IPS DF 6.9 (cell line): ENCODE results near the gene SMYD3.

Source experiments
- DNase-seq: peaks from one replicate; pipeline ENCODE4 v3.0.0-alpha.2; 2013; ENCODE audit warnings: low read depth, low spot score
- H3K27ac ChIP-seq: one replicate; pipeline ENCODE4 v1.5.1; 2013; ENCODE audit warnings: low read length, control low read depth
- H3K27me3 ChIP-seq: 2 replicates; pipeline ENCODE4 v1.6.1; 2013; ENCODE audit warnings: mild to moderate bottlenecking, low read length; ENCODE audit not compliant: control insufficient read depth, insufficient read depth
- H3K36me3 ChIP-seq: 2 replicates; pipeline ENCODE4 v1.6.1; 2013; ENCODE audit warnings: low read length; ENCODE audit not compliant: control insufficient read depth, insufficient read depth
- H3K4me1 ChIP-seq: 2 replicates; pipeline ENCODE4 v1.6.1; 2013; ENCODE audit warnings: low read length; ENCODE audit not compliant: control insufficient read depth, insufficient read depth
- H3K4me3 ChIP-seq: 2 replicates; pipeline ENCODE4 v1.5.1; 2013; ENCODE audit warnings: mild to moderate bottlenecking, low read length
- H3K9me3 ChIP-seq: 2 replicates; pipeline ENCODE4 v1.6.1; 2013; ENCODE audit warnings: low read length, inconsistent platforms; ENCODE audit not compliant: control insufficient read depth, insufficient read depth
- WGBS: extraction: QIAGEN DNeasy Blood & Tissue Kit; methylation state at CpG from one replicate; pipeline ENCODE4 v1.1.7; 2013; ENCODE audit warnings: mixed read lengths, missing lambda C conversion rate; ENCODE audit not compliant: insufficient read length, insufficient coverage; 5-methylcytosine and 5-hydroxymethylcytosine counted together

The SMYD3 gene

DNA sequence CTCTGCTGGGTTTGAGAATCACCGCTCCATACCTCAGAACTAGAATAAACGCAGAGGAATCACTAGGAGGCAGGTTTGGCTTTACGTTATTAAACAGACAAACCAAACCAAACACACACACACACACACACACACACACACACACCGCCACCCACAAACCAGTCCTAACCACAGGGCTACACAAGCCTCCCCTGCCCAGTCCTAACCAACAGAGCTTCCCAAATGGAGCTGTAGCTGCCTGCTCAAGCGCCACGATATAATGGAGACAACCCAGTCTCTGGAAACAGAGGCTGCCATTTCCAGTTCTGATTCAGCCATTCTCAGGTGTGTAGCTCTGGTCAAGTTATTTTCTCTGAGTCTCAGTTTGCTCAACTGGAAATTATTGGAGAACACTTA lies 519.1 kb downstream of the SMYD3 start:
- no peak overlapping the region for H3K27ac ChIP-seq
- no peak for DNase-seq

GRCh38 chr1:245987577-245987976 lies 519.5 kb downstream of the SMYD3 start:
- WGBS: 100% methylated on average over 1 of the region's 6 CpGs
- Histone ChIP-seq H3K36me3 (no peaks in the 10 kb centered on the region), H3K27me3 (no peaks in the 10 kb centered on the region), H3K9me3 (no peaks in the 10 kb centered on the region), H3K4me3 (no peak overlapping the region), H3K4me1 (no peaks in the 10 kb centered on the region), H3K27ac (no peak overlapping the region)
- no peak for DNase-seq

More for the DNA sequence above, 519.1 kb downstream of the SMYD3 start:
- no peaks in the 10 kb centered on the region for H3K4me1 ChIP-seq
- WGBS: no CpG with 5 or more reads among the region's 6 CpGs
- no peaks in the 10 kb centered on the region for H3K27me3 ChIP-seq
- no peaks in the 10 kb centered on the region for H3K9me3 ChIP-seq
- H3K36me3 ChIP-seq: no peaks in the 10 kb centered on the region
- no peak overlapping the region for H3K4me3 ChIP-seq

DNA sequence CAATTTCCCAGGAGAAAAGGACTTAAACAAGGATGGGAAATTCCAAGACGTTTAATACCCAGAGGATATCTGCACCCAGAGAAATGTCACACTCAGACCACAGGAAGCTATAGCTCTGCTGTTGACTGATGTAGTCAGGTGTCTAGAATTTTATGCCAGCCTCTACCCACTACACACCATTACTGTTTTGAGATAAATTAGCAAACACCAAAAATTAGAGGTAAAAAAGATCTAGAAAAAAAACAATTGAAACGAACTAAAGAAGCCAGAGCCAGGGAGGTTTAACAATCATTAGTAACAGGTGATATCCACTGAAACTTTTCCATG lies 519.9 kb downstream of the SMYD3 start:
- DNase-seq: no peak
- WGBS: no CpG with 5 or more reads among the region's 2 CpGs
- Histone ChIP-seq H3K36me3 (no peaks in the 10 kb centered on the region), H3K9me3 (no peaks in the 10 kb centered on the region), H3K4me3 (no peak overlapping the region), H3K4me1 (no peaks in the 10 kb centered on the region), H3K27me3 (no peaks in the 10 kb centered on the region), H3K27ac (no peak overlapping the region)

DNA sequence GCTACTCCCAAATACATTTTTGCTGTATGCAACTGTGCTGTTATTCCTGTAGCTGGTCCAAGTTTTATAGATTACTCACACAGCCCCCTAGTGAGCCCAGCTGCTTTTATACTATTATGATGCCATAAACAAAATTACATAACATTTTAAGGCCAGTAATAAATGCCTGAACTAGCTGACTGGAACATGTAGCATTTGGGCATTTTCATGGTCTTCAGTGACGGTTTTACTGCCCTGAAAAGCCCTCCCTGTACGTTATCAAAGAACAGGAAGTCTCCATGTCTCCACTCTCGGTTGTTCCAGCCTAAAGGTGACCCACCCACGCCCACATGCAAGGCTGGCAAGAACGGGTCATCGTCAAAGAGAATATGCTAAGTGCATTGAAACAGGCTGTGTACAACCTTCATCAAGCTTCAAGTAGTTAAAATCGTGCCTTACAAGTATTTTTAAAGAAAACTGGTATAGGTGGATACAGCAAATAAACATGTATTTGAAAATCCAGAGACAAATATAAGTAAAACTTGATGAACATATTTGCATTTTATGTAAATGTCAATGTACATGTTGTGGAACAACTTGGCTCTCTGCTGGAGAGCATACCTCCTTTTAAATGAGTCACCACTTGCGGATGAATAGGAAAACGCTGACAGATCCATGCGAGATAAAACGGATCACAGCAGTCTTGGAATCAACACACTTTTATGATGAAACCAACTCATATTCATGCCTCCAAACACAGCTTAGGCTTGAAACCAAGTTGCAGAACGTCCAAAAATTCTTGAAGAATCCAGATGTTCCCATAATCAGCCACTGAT lies 520.5 kb downstream of the SMYD3 start:
- Histone ChIP-seq H3K4me3 (no peak overlapping the region), H3K27ac (no peak overlapping the region)
- no peak for DNase-seq

DNA sequence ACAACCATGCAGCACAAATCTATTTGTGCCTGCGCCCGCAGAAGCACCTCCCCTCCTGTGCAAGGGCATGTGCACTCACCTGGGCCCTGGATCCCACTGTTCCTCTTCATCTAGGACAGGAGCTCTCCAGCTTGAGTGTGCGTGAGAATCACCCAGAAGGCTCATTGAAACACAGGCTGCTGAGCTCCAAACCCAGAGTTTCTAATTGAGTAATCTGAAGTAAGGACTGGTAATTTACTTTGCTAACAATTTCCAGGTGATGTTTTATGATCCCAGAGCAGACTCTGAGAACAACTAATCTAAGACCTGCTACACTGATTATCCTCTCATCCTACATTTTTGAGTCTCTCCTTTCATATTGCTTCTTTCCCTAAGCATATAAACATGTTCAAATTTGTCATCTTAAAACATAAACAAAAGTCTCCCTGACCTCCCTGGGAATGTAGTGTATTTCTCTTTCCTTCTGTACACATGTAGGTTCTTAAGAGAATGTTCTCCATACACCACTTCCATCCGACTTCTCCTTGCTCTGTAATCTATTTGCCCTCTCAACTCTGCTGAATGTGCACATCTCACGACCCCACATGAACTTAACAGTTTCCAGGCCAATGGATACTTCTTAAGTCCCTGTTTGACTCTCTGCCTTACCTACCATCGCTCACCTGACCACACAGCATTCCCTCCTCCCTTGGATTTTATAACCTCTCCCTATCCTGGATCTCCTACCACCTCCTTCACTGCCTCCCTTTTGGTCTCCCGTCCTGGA lies 522.5 kb downstream of the SMYD3 start:
- H3K9me3 ChIP-seq: no peaks in the 10 kb centered on the region
- H3K36me3 ChIP-seq: no peaks in the 10 kb centered on the region
- no peak for DNase-seq
- H3K27me3 ChIP-seq: no peaks in the 10 kb centered on the region
- no peak overlapping the region for H3K4me3 ChIP-seq
- no CpG with 5 or more reads among the region's 7 CpGs for WGBS
- H3K27ac ChIP-seq: no peak overlapping the region
- no peaks in the 10 kb centered on the region for H3K4me1 ChIP-seq

More for the DNA sequence above, 520.5 kb downstream of the SMYD3 start:
- Histone ChIP-seq H3K27me3 (no peaks in the 10 kb centered on the region), H3K4me1 (no peaks in the 10 kb centered on the region), H3K9me3 (no peaks in the 10 kb centered on the region), H3K36me3 (no peaks in the 10 kb centered on the region)
- no CpG with 5 or more reads among the region's 12 CpGs for WGBS

DNA sequence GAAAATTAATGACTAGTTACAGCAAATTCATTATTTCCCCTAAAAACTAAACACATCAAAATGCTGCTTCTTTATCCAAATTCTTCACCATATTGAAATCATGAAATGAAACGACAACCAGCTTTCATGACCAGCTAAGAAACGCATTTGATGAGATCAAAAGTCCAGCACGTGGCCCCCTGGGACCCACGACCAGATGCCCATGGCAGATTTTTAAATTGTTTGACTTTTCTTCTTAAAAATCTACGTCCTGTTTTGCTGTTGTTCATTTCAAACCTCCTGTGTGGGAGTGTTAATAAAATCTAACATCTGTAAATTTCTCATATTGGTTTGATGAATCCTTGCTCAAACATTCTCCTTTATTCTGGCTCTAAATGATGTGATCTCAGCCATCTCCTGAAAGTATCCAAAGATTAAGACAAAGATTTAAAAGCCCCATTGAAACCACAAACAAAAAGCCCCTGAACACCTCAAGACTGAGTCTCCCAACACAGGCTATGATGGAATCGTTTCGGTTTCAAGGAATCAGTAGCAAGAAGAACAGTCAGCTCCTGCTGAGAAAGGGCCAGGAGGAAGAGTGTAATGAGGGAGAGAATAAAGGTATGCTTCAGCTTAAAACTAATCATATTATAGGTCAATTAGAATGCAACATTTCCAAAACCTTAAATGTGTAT lies 523.6 kb downstream of the SMYD3 start:
- WGBS: no CpG with 5 or more reads among the region's 7 CpGs

GRCh38 chr1:245979589-245979988 lies 527.5 kb downstream of the SMYD3 start:
- no peak for DNase-seq
- Histone ChIP-seq H3K27ac (no peak overlapping the region), H3K9me3 (no peaks in the 10 kb centered on the region), H3K27me3 (no peaks in the 10 kb centered on the region), H3K4me3 (no peak overlapping the region), H3K4me1 (no peaks in the 10 kb centered on the region), H3K36me3 (no peaks in the 10 kb centered on the region)
- no CpG with 5 or more reads among the region's 9 CpGs for WGBS

More for the DNA sequence above, 523.6 kb downstream of the SMYD3 start:
- no peak overlapping the region for H3K4me3 ChIP-seq
- DNase-seq: no peak
- no peaks in the 10 kb centered on the region for H3K4me1 ChIP-seq
- no peak overlapping the region for H3K27ac ChIP-seq
- H3K27me3 ChIP-seq: no peaks in the 10 kb centered on the region
- H3K9me3 ChIP-seq: no peaks in the 10 kb centered on the region
- no peaks in the 10 kb centered on the region for H3K36me3 ChIP-seq

DNA sequence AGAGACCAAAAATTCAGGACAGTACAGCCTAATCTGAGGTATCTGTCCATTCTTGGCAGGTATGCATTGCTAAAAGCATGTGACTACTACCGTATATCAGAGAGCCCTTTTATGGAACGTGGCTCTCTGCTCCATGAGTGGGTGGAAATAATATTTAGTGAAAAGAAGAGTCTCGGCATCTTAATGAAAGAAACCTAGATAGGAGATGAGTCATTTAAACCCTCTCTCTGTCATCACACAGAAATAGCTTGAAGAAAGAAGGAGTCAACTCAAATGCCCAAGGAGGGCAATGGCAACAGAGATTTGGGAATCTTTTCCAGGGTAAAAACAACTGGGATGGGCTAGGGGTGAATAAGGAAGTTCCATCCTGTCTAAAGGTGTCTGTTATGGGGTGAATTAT lies 528.2 kb downstream of the SMYD3 start:
- WGBS: no CpG with 5 or more reads among the region's 3 CpGs
- H3K27ac ChIP-seq: no peak overlapping the region
- H3K27me3 ChIP-seq: no peaks in the 10 kb centered on the region
- no peak overlapping the region for H3K4me3 ChIP-seq
- DNase-seq: no peak
- no peaks in the 10 kb centered on the region for H3K4me1 ChIP-seq
- no peaks in the 10 kb centered on the region for H3K36me3 ChIP-seq
- no peaks in the 10 kb centered on the region for H3K9me3 ChIP-seq

- no peak for DNase-seq
- no peaks in the 10 kb centered on the region for H3K9me3 ChIP-seq
- H3K27ac ChIP-seq: no peak overlapping the region
- no peaks in the 10 kb centered on the region for H3K36me3 ChIP-seq
- no peak overlapping the region for H3K4me3 ChIP-seq
- no peaks in the 10 kb centered on the region for H3K27me3 ChIP-seq
- WGBS: no CpG with 5 or more reads among the region's 5 CpGs
- peaks cover 2% of the 10 kb centered on the region; the same call in 1 of the 2 replicates for H3K4me1 ChIP-seq
Measured at GRCh38 chr1:245972476-245972875, 534.6 kb downstream of the SMYD3 start.

- no peaks in the 10 kb centered on the region for H3K36me3 ChIP-seq
- H3K27me3 ChIP-seq: no peaks in the 10 kb centered on the region
- no peak overlapping the region for H3K27ac ChIP-seq
- H3K4me1 ChIP-seq: peaks cover 2% of the 10 kb centered on the region; the same call in 1 of the 2 replicates
- H3K4me3 ChIP-seq: no peak overlapping the region
- WGBS: no CpG with 5 or more reads among the region's 2 CpGs
- H3K9me3 ChIP-seq: no peaks in the 10 kb centered on the region
- DNase-seq: no peak
Measured at GRCh38 chr1:245971711-245972085, 535.4 kb downstream of the SMYD3 start.
